Erythroblast (primary cell): ENCODE results near the gene ZDHHC6.

Experiments
- GATA1 ChIP-seq: IDR thresholded peaks from 2 replicates; pipeline ENCODE4 v1.6.1; 2011; ENCODE audit warnings: low read depth, mild to moderate bottlenecking, control low read depth, low read length, moderate library complexity
- POLR2A ChIP-seq: IDR thresholded peaks from 2 replicates; pipeline ENCODE4 v1.6.1; 2011; ENCODE audit warnings: mild to moderate bottlenecking, low read length

DNA sequence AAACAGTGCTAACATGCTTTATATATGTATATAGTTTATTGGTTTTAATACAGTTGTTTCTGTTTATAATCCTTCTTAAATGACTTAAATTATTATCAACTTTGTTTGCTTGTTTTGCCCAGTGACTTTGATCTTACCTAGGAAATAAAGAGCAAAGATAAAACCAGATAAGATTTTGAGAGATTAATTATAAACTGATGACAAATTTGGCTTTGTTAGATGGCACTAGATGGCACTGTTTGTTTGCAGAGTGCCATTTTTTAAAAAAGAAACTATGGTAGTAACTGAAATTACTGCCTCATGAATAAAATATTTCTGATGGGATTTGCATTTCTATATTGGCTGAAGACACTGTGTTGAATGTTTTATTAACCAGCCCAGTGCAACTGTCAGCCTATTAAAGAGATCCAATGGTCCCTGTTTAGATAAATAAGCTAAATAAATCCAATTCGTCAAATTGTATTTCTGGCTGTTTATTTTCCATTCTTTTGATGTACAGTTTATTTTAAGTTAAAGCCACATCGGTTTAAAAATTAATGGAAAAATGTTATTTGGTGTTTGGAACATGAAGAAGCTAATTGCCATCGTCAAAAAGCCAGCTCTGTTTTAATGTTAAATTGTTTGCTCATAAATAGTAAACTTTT, 29.0 kb upstream of the ZDHHC6 start:
- TF ChIP-seq POLR2A (no peak), GATA1 (no peak)
